GM12878 (cell line): ENCODE results near the gene STEAP2. TPM values are rescaled to one million over a fixed set of nuclear protein-coding genes. Genes with fewer than 3 reads are reported as not detected.

ENCODE experiments used
- ATAC-seq: fragments of 200-7000 bp; cut with Tn5 transposase; 3 replicates; pipeline ENCODE4 v1.9.1; 2020; ENCODE audit warnings: mild to moderate bottlenecking, moderate library complexity
- BruUV-seq: library from RNA; stranded (reverse); fragments of 400-500 nt; replicated peaks from 2 replicates; lab custom pipeline; 2021; lab: Mats Ljungman, UMichigan
- CTCF ChIA-PET: fragments of 300-600 bp; sonication (Branson Sonifier 250); formaldehyde crosslinking; extraction: SDS; loops from one replicate; lab custom pipeline; 2021; ENCODE audit warnings: inconsistent platforms; lab: Yijun Ruan, JAX
- POLR2A ChIA-PET: fragments of 350-600 bp; formaldehyde crosslinking; extraction: SDS; loops from one replicate; lab custom pipeline; 2021; ENCODE audit warnings: inconsistent platforms; lab: Charles Lee
- RAD21 ChIA-PET: fragments of 300-600 bp; sonication (Branson Sonifier 250); formaldehyde crosslinking; loops from one replicate; lab custom pipeline; 2023; ENCODE audit warnings: antibody characterized with exemption; ENCODE audit not compliant: unreplicated experiment; lab: Charles Lee
- SMC1A ChIA-PET: fragments of 300-600 bp; sonication (Branson Sonifier 250); formaldehyde crosslinking; loops from one replicate; lab custom pipeline; 2023; ENCODE audit not compliant: unreplicated experiment, uncharacterized antibody; lab: Charles Lee
- DNase-seq: peaks from one replicate; pipeline ENCODE4 v3.0.0-alpha.2; 2011; ENCODE audit warnings: low read depth, low spot score
- FAIRE-seq: peaks from 3 replicates; lab custom pipeline; 2011; peaks lifted over from hg19 to GRCh38; lab: Jason Lieb, UNC
- H2AFZ ChIP-seq: 2 replicates; pipeline ENCODE4 v1.6.0; 2011; ENCODE audit warnings: low read depth, low read length, control low read depth; ENCODE audit not compliant: control insufficient read depth
- H3K27ac ChIP-seq: 2 replicates; pipeline ENCODE4 v1.5.1; 2011; ENCODE audit warnings: control low read depth; ENCODE audit not compliant: control insufficient read depth, insufficient read depth
- H3K27me3 ChIP-seq, 2 experiments: replicated peaks in 1 of 2; 2 replicates each; pipeline versions ENCODE4 v1.6.0 to v1.6.1; 2011; ENCODE audit warnings: low read length in 1 of 2; ENCODE audit not compliant: control insufficient read depth in 2 of 2, insufficient read depth in 2 of 2
- H3K36me3 ChIP-seq, 2 experiments: 2 replicates each; pipeline ENCODE4 v1.5.1; 2011; ENCODE audit warnings: low read length in 1 of 2; ENCODE audit not compliant: control insufficient read depth in 2 of 2, insufficient read depth in 2 of 2
- H3K4me1 ChIP-seq: 2 replicates; pipeline ENCODE4 v1.6.1; 2011; ENCODE audit warnings: mild to moderate bottlenecking, low read length, moderate library complexity, mixed read lengths; ENCODE audit not compliant: control insufficient read depth, insufficient read depth
- H3K4me2 ChIP-seq: 2 replicates; pipeline ENCODE4 v1.6.0; 2011; ENCODE audit warnings: control low read depth; ENCODE audit not compliant: control insufficient read depth, insufficient read depth
- H3K4me3 ChIP-seq: fragments of 200-600 bp; sonication (generic); 2 replicates; pipeline ENCODE4 v1.5.1; 2016
- H3K79me2 ChIP-seq: 2 replicates; pipeline ENCODE4 v1.6.0; 2011; ENCODE audit warnings: low read length; ENCODE audit not compliant: control insufficient read depth, insufficient read depth
- H3K9ac ChIP-seq: 2 replicates; pipeline ENCODE4 v1.8.0; 2011; ENCODE audit warnings: low read length, control low read depth, mixed read lengths; ENCODE audit not compliant: control insufficient read depth, insufficient read depth
- H3K9me3 ChIP-seq: replicated peaks from 3 replicates; pipeline ENCODE4 v1.5.1; 2011; ENCODE audit warnings: mild to moderate bottlenecking, low read length; ENCODE audit not compliant: control insufficient read depth, insufficient read depth
- H4K20me1 ChIP-seq: 2 replicates; pipeline ENCODE4 v1.6.0; 2011; ENCODE audit not compliant: control insufficient read depth, insufficient read depth
- CBX5 ChIP-seq: sonication (generic); IDR thresholded peaks from 2 replicates; pipeline ENCODE4 v1.6.1; 2016; ENCODE audit warnings: low read depth, moderate library complexity, mild to moderate bottlenecking, inconsistent platforms
- ETV6 ChIP-seq, 2 experiments: fragments of 450-650 bp in 1 of 2; IDR thresholded peaks in 1 of 2; conservative IDR thresholded peaks in 1 of 2; 2 replicates each; pipeline ENCODE4 v1.6.1; 2014; ENCODE audit warnings: antibody characterized with exemption in 1 of 2, borderline replicate concordance in 1 of 2, low read depth in 1 of 2, mild to moderate bottlenecking in 1 of 2, moderate library complexity in 1 of 2
- HDGF ChIP-seq: fragments of 450-650 bp; IDR thresholded peaks from 2 replicates; pipeline ENCODE4 v1.6.1; 2016; ENCODE audit warnings: antibody characterized with exemption
- KAT2A ChIP-seq: conservative IDR thresholded peaks from 2 replicates; pipeline ENCODE4 v1.6.1; 2011; ENCODE audit warnings: low read depth, low read length; ENCODE audit not compliant: control insufficient read depth
- POLR2AphosphoS5 ChIP-seq: IDR thresholded peaks from 2 replicates; pipeline ENCODE4 v1.6.1; 2011; ENCODE audit warnings: mild to moderate bottlenecking, low read length, inconsistent platforms
- RBBP5 ChIP-seq: fragments of 200-600 bp; sonication (generic); conservative IDR thresholded peaks from 2 replicates; pipeline ENCODE4 v1.6.1; 2016
- WGBS: methylation state at CpG from one replicate; pipeline ENCODE4 v1.1.6; 2016; ENCODE audit warnings: low lambda C conversion rate; ENCODE audit not compliant: insufficient replicate concordance, insufficient coverage; ENCODE audit errors: missing lambda C conversion rate; 5-methylcytosine and 5-hydroxymethylcytosine counted together
- in situ Hi-C: fragments of 300-500 bp; cut with MboI; formaldehyde crosslinking; loops from 9 replicates; pipeline ENCODE4 v1.14.3; 2018; ENCODE audit warnings: mixed read lengths
- intact Hi-C: fragments of 100-400 bp; cut with micrococcal nuclease; formaldehyde crosslinking; loops from one replicate; pipeline ENCODE4 v1.14.2; 2022; ENCODE audit not compliant: unreplicated experiment
- polyA plus RNA-seq, 11 experiments: library from polyadenylated mRNA; depleted of rRNA in 4 of 11; unstranded in 6 of 11; stranded (reverse) in 5 of 11; fragments of >200 nt; fragmentation: Nextera tagmentation in 4 of 11; fragmentation: Illumina TruSeq in 1 of 11; extraction: Ambion mirVana in 4 of 11; extraction: Trizol in 1 of 11; gene quantifications; 1 replicate in 1 of 11; 2 replicates in 10 of 11; pipeline versions ENCODE4 v1.2.1 to v1.2.3, GENCODE V29; 2011 to 2016; ENCODE audit warnings: inconsistent platforms in 2 of 11, missing spikeins in 2 of 11, low read depth in 1 of 11
- total RNA-seq, 4 experiments: library from RNA; depleted of rRNA in 3 of 4; stranded (reverse); fragments of >200 nt in 3 of 4; fragmentation: Illumina TruSeq in 1 of 4; extraction: Trizol in 1 of 4; gene quantifications; 2 replicates each; pipeline versions ENCODE4 v1.2.1 to v1.2.3, GENCODE V29; 2013 to 2021
- TF ChIP-seq, protein P1 (sequence below): IDR thresholded peaks from 2 replicates; pipeline ENCODE4 v1.6.1; 2012; ENCODE audit warnings: improper control_type of control experiment, low read depth, low read length; ENCODE audit not compliant: insufficient replicate concordance

Gene STEAP2
- total and polyA plus RNA-seq, 10 of the 15 experiments (the other 5 are each of a cell fraction or from before 2014, with no cell fraction given), result 0.64 to 17.6 (median 1.8) TPM

DNA sequence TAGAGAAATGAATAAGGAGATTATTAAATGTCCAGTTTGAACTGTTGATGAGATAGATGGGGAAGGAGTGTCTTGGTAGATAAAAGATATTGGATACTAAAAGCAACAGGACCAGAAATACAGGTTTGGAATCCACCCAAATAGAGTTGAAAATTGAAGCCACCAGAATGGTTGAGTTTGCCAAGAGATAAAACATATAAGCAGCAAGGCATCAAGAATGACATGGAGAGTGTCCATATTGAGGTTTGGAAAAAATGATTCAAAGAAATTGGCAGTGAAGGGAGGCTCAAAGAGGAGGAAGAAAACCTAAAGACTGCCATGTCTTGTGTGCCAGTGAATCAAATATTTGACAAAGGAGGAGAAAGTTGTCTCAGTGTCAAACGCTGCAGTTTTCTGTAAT lies 57.6 kb downstream of the STEAP2 start (continued):
- TF ChIP-seq HDGF, result no peak
- TF ChIP-seq, protein P1, sequence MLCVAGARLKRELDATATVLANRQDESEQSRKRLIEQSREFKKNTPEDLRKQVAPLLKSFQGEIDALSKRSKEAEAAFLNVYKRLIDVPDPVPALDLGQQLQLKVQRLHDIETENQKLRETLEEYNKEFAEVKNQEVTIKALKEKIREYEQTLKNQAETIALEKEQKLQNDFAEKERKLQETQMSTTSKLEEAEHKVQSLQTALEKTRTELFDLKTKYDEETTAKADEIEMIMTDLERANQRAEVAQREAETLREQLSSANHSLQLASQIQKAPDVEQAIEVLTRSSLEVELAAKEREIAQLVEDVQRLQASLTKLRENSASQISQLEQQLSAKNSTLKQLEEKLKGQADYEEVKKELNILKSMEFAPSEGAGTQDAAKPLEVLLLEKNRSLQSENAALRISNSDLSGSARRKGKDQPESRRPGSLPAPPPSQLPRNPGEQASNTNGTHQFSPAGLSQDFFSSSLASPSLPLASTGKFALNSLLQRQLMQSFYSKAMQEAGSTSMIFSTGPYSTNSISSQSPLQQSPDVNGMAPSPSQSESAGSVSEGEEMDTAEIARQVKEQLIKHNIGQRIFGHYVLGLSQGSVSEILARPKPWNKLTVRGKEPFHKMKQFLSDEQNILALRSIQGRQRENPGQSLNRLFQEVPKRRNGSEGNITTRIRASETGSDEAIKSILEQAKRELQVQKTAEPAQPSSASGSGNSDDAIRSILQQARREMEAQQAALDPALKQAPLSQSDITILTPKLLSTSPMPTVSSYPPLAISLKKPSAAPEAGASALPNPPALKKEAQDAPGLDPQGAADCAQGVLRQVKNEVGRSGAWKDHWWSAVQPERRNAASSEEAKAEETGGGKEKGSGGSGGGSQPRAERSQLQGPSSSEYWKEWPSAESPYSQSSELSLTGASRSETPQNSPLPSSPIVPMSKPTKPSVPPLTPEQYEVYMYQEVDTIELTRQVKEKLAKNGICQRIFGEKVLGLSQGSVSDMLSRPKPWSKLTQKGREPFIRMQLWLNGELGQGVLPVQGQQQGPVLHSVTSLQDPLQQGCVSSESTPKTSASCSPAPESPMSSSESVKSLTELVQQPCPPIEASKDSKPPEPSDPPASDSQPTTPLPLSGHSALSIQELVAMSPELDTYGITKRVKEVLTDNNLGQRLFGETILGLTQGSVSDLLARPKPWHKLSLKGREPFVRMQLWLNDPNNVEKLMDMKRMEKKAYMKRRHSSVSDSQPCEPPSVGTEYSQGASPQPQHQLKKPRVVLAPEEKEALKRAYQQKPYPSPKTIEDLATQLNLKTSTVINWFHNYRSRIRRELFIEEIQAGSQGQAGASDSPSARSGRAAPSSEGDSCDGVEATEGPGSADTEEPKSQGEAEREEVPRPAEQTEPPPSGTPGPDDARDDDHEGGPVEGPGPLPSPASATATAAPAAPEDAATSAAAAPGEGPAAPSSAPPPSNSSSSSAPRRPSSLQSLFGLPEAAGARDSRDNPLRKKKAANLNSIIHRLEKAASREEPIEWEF, result no peak
- TF ChIP-seq POLR2AphosphoS5, result no peak
- no peak for TF ChIP-seq KAT2A
- TF ChIP-seq RBBP5, result no peak

DNA sequence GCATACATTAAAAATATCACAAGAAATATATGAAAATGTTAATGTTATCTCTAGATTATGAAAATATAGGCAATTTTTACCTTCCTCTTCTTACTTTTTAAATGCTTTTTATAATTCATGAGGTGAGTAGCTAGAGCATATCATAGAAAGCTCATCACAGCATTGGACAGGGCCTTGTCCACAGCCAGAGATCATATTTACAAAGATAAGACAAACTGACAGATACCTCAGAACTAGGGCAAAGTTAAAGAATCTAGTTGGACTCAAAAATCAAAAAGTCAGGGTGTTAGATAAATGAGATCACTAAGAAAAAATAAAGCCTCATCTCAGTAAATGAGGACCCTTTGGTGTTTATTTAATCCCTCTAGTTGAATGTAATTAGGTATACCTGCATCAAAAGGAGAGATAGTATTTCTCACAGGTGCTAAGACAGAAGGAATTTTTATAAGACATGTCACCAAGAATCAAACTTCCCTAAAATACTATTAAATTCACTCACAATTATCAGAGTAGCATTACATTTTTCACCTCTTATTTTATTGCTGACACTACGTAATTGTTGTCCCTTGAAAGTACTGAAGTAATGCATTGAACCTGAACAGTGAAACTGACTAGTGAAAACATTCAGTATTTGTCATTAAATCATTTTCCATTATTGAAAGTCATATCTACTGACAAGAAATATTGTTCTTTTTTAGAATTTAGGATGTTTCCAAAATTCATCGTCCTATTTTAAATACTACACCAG lies 59.1 kb downstream of the STEAP2 start:
- ATAC-seq, result no peak
- in situ Hi-C loops (no loop called here), intact Hi-C loops (no loop called here)
- Histone ChIP-seq H4K20me1 (no peaks in the 10 kb centered on the region), H3K4me2 (no peak overlapping the region), H3K4me3 (no peak overlapping the region), H2AFZ (no peak overlapping the region), H3K9me3 (no peaks in the 10 kb centered on the region), H3K4me1 (no peaks in the 10 kb centered on the region), H3K79me2 (no peaks in the 10 kb centered on the region), H3K27me3 (0 out of 4 replicates have a peak, but pooled peaks cover 0 to 2% of the 10 kb centered on the region in 2 experiments), H3K9ac (no peak overlapping the region), H3K36me3 (no peaks in the 10 kb centered on the region), H3K27ac (no peak overlapping the region)
- ChIA-PET CTCF (interaction anchor here (1.2 to 1.7 kb wide), 4 partner anchors 7 to 118 kb away, joined by 3 to 7 read pairs (median 4); partner anchors contain the start of gene STEAP1), SMC1A (interaction anchor here (0.7 to 1.2 kb wide), 4 partner anchors 8 to 149 kb away, joined by 3 read pairs; no protein-coding TSS in a partner anchor), RAD21 (interaction anchor here (0.5 kb wide), 1 partner anchor 156 kb away, joined by 4 read pairs; no protein-coding TSS in a partner anchor), POLR2A (interaction anchor here (0.6 kb wide), 1 partner anchor 118 kb away, joined by 3 read pairs; no protein-coding TSS in a partner anchor)
- no peak for DNase-seq
- 35% methylated on average over 2 of the region's 2 CpGs for WGBS
- no peak for TF ChIP-seq ETV6 (conservative IDR thresholded peaks at IDR 0.05 in 1 of 2, IDR thresholded peaks at IDR 0.05 in 1 of 2; ENCODE audit: borderline replicate concordance in 1 of 2, low read depth in 1 of 2)
- no peak for TF ChIP-seq CBX5
- FAIRE-seq, result no peak
- BruUV-seq, result no TSS peak
